NCI-H1436 (cell line): ENCODE results near the gene PAXIP1.
"Not testable (repeated sequence)": the region's sequence is repeated elsewhere in the genome, so short reads cannot be mapped to it uniquely, and the experiment has no call there.

Source experiments
- DNase-seq: peaks from one replicate; lab custom pipeline; 2025; lab: John Stamatoyannopoulos, UW

PAXIP1 gene, protein sequence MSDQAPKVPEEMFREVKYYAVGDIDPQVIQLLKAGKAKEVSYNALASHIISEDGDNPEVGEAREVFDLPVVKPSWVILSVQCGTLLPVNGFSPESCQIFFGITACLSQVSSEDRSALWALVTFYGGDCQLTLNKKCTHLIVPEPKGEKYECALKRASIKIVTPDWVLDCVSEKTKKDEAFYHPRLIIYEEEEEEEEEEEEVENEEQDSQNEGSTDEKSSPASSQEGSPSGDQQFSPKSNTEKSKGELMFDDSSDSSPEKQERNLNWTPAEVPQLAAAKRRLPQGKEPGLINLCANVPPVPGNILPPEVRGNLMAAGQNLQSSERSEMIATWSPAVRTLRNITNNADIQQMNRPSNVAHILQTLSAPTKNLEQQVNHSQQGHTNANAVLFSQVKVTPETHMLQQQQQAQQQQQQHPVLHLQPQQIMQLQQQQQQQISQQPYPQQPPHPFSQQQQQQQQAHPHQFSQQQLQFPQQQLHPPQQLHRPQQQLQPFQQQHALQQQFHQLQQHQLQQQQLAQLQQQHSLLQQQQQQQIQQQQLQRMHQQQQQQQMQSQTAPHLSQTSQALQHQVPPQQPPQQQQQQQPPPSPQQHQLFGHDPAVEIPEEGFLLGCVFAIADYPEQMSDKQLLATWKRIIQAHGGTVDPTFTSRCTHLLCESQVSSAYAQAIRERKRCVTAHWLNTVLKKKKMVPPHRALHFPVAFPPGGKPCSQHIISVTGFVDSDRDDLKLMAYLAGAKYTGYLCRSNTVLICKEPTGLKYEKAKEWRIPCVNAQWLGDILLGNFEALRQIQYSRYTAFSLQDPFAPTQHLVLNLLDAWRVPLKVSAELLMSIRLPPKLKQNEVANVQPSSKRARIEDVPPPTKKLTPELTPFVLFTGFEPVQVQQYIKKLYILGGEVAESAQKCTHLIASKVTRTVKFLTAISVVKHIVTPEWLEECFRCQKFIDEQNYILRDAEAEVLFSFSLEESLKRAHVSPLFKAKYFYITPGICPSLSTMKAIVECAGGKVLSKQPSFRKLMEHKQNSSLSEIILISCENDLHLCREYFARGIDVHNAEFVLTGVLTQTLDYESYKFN

DNA sequence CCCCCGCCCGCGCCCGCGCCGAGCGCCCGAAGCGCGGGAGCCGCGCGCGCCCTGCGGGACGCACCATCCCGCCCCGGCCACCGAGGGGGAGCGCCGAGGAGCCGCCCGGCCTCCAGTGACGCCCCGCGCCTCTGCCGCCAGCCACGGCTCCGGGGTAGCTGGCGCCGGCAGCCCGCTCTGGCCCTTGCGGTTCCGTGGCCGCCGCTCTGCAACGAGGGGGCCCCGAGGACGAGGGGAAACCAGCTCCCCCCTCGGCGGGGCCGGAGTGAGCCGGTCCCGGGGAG lies at the start of gene PAXIP1:
PAXIP1 (minus strand) TSS at position 33 of the 284 bp plus-strand sequence. CDS start 195 bp downstream, outside the sequence.
- peak; percentile 59 for DNase-seq

DNA sequence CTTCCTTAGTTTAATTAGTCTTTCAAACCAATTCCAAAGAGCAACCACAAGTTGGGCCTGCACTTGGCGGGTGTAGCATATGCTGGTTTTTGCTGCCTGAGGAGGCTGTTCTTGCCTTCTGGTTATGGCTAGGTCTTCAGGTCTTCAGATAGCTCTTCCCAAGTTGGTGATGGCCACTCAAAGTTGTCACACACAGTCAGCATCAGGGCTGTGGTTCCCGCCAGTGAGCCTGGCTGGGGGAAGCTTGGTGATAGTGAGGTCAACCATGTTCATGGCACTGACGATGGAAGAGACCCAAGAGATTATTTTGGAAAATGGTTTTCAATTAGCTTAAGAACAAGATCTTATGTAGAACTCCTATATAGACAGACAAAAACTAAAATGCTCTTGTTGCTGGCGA lies 48.4 kb upstream of the PAXIP1 start:
- no peak for DNase-seq

DNA sequence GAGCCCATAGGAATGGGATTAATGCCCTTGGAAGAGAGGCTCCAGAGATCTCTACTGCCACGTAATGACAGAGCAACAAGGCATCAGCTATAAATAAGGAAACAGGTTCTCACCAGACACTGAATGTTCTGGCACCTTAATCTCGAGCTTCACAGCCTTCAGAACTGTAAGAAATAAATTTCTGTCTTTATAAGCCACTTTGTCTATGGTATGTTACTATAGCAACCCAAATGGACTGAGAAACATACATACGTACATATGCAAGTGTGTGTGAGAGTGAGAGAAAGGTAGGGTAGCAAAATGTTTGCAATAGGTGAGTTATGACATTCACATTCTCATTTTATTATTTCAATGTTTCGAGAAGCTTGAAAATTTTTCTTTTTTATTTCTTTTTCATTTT lies 45.1 kb upstream of the PAXIP1 start:
- DNase-seq, result no peak

DNA sequence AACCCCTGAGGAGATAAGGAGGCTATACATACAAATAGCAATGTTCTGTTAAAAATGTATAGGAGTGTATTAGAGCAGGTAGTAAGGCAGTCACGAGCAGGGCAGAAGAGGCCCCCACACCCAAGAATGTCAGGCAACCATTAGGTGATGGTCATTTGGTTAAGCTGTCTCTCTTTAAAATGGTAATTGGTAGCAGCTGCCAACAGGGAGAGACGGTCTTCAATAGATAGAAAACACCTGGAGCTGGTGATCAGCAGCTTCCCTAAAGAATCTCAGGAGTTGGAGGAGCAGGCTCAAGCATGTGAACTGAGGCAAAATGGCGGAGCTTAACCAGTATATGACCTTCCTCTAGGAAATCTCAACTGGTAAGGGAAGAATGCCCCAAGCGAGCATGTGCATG lies 40.8 kb upstream of the PAXIP1 start:
- DNase-seq, result no peak

DNA sequence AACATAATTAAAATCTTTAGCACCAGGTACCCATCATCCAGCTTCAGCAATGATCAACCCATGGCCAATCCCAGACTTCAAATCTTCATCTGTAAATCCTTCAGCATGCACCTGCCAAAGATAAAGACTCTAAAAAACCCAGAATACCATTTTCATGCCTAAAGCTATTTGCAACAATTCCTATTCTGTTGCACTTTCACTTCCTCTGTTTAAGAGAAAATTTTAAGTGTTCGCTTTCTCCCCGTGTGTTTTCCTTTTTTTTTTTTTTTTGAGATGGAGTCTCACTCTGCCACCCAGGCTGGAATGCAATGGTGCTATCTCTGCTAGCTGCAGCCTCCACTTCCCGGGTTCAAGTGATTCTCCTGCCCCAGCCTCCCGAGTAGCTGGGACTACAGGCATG lies 35.4 kb upstream of the PAXIP1 start:
- no peak for DNase-seq

DNA sequence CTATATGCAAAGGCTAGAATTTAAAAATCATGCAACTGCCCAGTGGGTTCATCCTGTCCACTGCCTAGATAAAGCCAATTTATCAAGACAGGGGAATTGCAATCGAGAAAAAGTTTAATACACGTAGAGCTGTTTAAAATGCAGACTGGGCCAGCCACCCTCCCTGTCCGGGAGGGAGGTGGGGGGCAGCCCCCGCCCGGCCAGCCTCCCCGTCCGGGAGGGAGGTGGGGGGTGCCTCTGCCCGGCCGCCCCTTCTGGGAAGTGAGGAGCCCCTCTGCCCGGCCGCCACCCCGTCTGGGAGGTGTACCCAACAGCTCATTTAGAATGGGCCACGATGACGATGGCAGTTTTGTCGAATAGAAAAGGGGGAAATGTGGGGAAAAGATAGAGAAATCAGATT lies 31.6 kb upstream of the PAXIP1 start:
- DNase-seq, result not testable (repeated sequence)

DNA sequence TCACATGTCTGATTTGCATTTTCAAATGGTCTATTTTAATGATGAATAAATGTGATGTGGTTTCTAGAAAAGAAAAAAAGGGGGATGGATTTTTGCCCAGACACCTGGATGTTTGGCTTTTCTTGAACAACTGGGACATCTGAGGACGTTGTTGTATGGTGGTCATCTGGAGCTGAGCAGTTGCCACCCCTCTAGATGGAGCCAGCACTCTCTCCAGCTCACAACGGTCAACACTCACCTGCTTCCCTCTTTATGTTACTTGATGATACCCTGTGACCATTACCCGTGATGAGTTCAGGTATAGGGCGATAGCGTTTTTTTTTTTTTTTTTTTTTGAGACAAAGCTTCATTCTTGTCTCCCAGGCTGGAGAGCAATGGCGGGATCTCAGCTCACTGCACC lies 30.1 kb upstream of the PAXIP1 start:
- DNase-seq, result no peak

DNA sequence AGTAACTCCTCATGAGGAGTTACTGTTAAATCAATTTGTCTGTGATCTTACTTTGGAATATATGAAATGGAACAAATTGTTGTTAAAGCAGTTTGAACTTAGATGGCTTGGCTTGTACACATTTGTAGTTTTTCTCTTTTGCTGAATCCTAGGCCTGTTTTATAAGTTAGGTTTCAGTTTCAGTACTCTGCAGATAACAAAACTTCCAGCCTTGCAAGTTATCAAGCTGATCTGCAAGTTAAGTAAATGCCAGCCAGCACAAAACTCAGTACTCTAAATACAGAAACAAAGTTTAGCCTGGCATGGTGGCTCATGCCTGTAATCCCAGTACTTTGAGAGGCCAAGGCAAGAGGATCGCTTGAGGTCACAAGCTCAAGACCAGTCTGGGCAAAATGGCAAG lies 25.0 kb upstream of the PAXIP1 start:
- DNase-seq, result no peak

DNA sequence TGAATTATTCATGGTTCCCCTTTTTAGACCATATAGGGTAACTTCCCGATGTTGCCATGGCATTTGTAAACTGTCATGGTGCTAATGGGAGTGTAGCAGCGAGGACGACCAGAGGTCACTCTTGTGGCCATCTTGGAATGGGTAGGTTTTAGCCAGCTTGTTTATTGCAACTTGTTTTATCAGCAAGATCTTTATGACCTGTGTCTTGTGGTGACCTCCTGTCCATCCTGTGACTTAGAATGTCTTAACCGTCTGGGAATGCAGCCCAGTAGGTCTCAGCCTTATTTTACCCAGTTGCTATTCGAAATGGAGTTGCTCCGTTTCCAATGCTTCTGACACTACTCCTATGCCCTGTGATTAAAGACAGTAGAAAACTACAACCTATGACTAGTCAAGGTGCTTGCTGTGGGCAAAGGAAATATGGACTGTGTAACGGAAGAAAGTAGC lies 18.8 kb upstream of the PAXIP1 start:
- DNase-seq, result no peak

DNA sequence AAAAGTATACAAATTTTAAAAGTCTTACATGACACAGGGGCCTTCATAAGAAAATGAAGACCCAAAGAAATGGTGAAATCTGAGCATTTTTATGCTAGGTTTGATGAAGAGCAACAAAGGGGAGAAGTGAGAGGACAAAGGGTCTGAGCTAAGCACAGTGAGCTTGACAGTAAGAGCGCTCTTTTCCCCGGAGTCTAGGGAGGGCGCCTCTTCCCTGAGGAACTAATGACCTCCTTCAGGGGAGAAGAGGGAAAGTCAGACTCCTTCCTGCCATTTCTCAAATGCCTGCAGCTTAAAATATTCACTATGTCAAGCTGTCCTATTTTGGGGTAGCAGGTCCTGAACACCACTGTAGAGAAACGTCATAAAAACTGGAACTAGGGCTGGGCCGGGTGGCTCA lies 18.1 kb upstream of the PAXIP1 start:
- no peak for DNase-seq

DNA sequence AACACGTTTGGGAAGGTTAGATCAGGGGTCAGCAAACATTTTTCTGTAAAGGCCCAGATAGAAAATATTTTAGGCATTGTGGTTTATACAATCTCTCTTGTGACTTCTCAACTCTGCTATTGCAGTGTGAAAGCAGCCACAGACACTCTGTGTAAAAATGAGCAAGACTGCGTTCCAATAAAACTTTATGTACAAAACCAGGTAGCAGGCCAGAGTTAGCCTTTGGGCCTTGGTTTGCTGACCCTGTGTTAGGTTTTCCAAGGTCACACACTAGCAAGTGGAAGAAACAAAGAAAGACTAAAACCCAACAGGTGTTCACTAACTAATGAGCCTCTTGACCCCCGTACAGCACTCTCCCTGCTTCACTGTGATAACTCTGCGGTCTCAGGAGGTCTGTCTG lies 14.9 kb upstream of the PAXIP1 start:
- no peak for DNase-seq

DNA sequence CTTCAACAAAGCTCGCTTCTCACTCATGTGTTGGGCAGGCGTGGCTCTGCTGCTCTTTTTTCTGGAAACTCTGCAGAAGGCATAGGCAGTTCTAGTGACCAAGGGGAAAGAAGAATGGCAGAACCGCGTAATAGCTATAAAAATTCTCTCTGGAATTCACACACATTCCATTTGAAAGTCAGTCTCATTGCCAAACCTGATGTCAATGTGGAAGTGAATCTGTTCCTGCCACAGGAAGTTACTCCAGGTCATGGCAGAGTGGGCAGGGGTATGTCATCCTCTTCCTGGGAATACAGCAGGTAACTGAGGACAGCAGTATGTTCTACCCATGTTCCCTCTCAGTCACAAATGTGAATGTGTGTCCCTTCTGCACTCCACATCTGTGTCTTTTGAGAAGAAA lies 8.2 kb upstream of the PAXIP1 start:
- DNase-seq, result no peak

DNA sequence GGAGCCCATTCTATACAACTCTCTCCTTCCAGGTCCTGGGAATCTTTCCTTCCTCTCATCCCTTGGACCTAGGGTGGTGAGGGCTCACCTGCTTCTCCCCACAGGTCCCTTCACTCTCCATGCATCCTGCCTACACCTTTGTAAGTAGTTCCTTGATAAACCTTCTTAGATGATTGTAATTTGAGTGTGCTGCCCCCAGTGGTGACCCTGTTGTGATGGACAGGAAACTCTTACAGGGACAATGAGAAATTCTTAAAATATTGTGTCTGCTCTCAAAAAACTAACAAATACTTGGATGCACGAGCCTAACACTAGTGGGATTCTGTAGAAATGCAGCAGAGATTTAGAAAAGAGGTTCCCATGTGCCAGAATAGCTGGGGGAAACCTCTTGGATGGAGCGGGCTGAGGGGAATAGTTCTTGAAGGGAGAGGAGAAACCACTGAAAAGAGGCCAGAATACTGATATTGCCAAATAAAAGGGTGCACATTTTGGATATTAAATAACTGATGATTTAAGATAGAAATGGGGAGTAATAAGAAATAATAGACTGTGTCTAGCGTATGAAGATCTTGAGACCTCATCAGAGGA lies 6.7 kb upstream of the PAXIP1 start:
- DNase-seq, result no peak

DNA sequence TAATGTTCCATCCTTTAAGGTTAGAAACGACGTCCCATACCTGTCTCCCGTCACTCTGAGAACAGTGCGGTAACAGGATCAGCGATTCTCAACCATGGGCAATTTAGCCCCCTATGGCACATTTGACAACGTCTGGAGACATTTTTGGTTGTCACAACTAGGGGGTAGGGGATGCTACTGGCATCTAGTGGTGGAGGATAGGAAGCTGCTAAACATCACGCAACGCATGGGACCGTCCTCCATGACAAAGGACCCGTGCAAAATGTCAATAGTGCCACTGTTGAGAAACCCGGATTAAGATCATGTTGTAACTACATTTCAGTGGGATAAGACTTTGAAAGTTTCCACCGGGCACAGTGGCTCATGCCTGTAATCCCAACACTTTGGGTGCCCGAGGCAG lies 5.0 kb upstream of the PAXIP1 start:
- DNase-seq, result no peak

DNA sequence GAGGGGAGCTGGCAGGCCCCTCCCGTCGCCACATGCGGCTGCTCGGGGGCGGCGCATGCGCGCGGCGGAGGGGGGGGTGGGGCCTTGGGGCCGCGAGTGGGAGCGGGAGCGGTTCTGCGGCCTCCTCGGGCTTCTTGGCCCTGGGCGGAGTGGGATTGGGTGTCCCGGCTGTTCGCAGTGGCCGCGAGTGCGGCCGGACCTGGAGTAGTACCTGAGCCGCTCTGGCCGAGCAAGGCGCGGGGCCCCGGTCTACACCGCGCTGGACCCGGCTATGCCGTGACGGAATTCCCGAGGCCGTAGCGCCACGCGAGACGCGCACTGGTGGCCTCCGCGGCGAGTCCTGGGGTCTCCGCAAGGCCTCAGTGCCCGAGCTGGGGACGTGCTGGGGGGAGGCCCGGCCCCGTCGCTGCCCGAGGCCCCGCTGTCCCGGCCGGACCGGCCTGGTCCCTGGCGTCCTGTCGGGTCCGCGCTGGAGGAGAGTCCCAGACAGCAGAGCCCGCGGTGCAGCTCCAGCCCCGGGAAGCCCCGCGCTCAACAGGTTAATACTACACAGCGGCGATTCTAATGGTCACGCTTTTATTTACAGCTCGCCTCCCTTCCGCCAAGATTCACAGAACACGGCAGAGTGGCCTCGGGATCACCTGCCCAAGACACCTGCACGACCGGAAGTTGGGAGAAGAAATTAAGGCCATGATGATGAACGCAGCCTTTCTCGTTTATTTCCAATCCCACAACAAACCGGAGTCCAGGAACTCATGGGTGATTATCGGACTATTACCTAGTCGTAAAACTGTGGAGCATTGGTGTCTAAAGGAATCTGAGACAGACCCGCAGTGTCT lies 671 bp upstream of the PAXIP1 start:
- DNase-seq, result peak; percentile 76

DNA sequence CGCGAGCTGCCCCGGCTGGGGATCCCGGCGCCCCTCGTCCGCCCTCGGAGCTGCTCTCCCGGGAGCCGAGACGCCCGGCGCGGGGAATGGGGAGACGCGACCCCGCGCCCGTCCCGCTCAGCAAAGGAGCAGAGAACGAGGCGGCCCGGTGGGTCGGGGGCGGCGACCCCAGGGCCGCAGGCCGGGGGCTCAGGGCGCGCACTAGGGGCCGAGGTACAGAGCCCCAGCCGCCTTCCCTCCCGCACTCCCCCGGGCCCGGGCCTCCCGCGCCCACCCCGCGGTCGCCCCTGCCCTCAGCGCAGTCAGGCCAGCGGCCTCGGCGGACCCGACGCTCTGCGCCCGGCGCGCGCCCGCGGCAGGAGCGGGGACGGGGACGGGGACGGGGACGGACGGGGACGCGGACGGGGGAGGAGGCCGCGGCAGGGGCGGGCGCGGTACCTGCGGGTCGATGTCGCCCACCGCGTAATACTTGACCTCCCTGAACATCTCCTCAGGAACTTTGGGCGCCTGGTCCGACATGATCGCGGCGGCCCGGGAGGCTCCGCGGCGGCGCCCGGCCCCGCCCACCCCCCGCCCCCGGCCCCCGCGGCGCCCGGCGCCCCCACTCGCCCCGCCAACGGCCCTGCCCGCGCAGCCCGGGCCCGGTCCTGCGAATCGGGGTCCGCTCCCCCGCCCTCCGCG lies 373 bp downstream of the PAXIP1 start:
- DNase-seq, result peak; percentile 39

DNA sequence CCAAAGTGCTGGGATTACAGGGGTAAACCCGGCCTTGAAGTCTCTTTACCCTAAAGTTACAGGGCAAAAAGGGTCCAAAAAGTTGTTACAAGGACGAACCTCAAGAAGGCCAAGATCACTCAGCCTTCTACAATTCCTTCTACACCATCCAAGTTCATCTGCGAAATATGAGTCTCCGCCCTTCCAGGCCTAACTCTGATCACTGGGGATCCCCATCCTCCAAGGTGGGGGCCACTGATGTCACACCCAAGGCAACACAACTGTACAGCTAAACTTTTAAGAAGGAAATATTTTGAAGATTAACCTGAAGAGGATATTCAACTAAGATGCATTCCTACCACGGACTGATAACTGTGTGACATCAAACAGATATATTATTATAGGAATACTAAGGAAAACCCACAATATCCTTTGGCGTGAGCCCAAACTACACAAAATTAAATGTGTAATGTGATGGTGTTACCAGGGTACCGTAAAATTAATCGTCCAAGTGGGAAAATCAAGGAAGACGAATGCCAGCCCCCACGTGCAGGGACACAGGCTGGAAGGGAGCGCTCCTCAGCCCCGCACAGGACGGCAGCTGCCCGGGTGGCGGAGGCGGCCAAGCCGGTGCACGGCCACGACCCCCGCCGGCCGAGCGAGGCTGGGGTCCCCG lies 1.0 kb downstream of the PAXIP1 start:
- DNase-seq, result no peak

DNA sequence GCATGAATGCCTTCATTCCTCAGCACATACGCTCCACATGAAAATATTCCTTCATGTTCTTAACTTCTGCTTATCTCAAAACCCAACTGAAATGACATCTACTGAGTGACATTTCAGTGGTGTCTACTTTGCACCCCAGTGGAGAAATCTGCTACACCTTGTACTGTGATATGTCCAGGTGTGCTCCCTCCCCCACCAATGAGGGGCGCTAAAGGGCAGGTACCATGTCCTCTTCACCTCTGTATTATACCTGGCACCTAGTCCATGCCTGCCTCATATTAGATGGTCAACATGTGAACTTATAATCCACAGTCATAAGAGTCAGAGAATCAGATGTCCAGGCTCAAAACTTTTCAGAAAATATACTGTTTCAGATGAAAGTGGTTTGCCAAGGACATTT lies 2.1 kb downstream of the PAXIP1 start:
- no peak for DNase-seq

DNA sequence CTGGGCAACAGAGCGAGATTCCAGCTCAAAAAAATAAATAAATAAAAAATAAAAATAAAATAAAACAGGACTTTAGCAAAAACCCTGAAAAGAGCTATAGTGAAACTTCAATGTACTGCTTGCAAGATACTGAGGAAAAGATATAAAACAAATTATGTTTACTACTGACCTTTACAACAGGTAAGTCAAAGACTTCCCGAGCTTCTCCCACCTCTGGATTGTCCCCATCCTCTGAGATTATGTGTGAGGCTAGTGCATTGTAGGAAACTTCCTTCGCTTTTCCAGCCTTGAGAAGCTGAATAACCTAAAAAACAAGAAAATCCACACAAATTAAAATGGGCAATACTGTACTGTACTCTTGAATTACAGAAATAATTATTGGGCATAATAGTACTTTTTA lies 4.4 kb downstream of the PAXIP1 start:
- DNase-seq, result no peak

DNA sequence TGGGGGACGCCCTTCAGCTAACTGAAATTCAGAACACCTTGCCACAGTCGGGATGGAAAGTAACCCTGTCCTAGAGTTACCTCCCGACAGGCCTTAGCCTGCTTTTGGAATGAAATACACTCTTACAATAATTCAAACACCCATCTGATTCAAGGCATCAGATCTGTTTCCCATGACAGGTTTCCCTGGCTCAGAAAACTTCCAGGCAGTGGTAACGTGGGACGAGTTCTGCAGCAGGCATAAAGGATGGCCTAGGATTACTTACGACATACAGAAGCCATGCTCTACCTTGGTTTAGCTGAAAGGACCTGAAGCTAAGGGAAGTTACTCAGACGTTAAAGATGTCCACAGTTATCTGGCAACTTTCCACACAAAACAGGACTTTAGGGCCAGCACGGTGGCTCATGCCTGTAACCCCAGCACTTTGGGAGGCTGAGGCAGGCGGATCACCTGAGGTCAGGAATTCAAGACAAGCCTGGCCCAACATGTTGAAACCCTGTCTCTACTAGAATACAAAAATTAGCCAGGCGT lies 5.0 kb downstream of the PAXIP1 start:
- DNase-seq, result no peak
